Neutrophil (primary cell): ENCODE data around the gene SNHG17.

Experiments
- H3K27ac ChIP-seq: fragments of 200-600 bp; sonication (generic); 2 replicates; pipeline ENCODE4 v1.5.1; 2016; ENCODE audit warnings: mild to moderate bottlenecking, moderate library complexity
- H3K27me3 ChIP-seq: fragments of 200-600 bp; sonication (generic); 2 replicates; pipeline ENCODE4 v1.6.0; 2016; ENCODE audit warnings: mild to moderate bottlenecking
- H3K36me3 ChIP-seq: fragments of 200-600 bp; sonication (generic); 2 replicates; pipeline ENCODE4 v1.5.1; 2017
- H3K4me1 ChIP-seq, 2 experiments: fragments of 200-600 bp in 1 of 2; sonication (generic) in 1 of 2; 1 replicate in 1 of 2; 2 replicates in 1 of 2; pipeline versions ENCODE4 v1.5.1 to v1.6.1; 2013 to 2016; ENCODE audit warnings: low read depth in 1 of 2, low read length in 1 of 2, mild to moderate bottlenecking in 1 of 2, moderate library complexity in 1 of 2; ENCODE audit not compliant: control insufficient read depth in 1 of 2, insufficient read depth in 1 of 2
- H3K4me3 ChIP-seq, 2 experiments: fragments of 200-600 bp in 1 of 2; sonication (generic) in 1 of 2; 1 replicate in 1 of 2; 2 replicates in 1 of 2; pipeline ENCODE4 v1.5.1; 2013 to 2016; ENCODE audit warnings: low read depth in 1 of 2, low read length in 1 of 2, mild to moderate bottlenecking in 1 of 2, moderate library complexity in 1 of 2
- H3K9me3 ChIP-seq: fragments of 200-600 bp; sonication (generic); 2 replicates; pipeline ENCODE4 v1.5.1; 2016
- CTCF ChIP-seq: fragments of 200-600 bp; sonication (generic); IDR thresholded peaks from 2 replicates; pipeline ENCODE4 v1.5.1; 2016; ENCODE audit warnings: antibody characterized with exemption

Gene SNHG17

GRCh38 chr20:38450412-38450975 is 15.4 kb upstream of the SNHG17 start:
- H3K27ac ChIP-seq = no peak overlapping the region
- H3K4me1 ChIP-seq = peaks cover 6 to 10% of the 10 kb centered on the region in 2 experiments

GRCh38 chr20:38449046-38449445 is 13.9 kb upstream of the SNHG17 start:
- Histone ChIP-seq H3K4me1 (peaks cover 6 to 10% of the 10 kb centered on the region in 2 experiments), H3K27me3 (no peaks in the 10 kb centered on the region), H3K36me3 (peaks cover 6% of the 10 kb centered on the region), H3K27ac (no peak overlapping the region), H3K4me3 (no peak overlapping the region), H3K9me3 (no peaks in the 10 kb centered on the region)
- TF ChIP-seq CTCF = no peak

More at GRCh38 chr20:38450412-38450975, 15.4 kb upstream of the SNHG17 start:
- Histone ChIP-seq H3K36me3 (peaks cover 6% of the 10 kb centered on the region), H3K27me3 (no peaks in the 10 kb centered on the region), H3K4me3 (no peak overlapping the region), H3K9me3 (no peaks in the 10 kb centered on the region)
- TF ChIP-seq CTCF = no peak

- Histone ChIP-seq H3K27ac (no peak overlapping the region), H3K4me3 (no peak overlapping the region)
- no peak for TF ChIP-seq CTCF
Observed at GRCh38 chr20:38447931-38448675, 13.0 kb upstream of the SNHG17 start.

GRCh38 chr20:38447251-38447661 is 12.1 kb upstream of the SNHG17 start:
- H3K27me3 ChIP-seq = peaks cover 10% of the 10 kb centered on the region
- peak overlapping the region; percentile 74 to 89 for H3K4me3 ChIP-seq
- H3K27ac ChIP-seq = no peak overlapping the region
- no peak for TF ChIP-seq CTCF
- H3K9me3 ChIP-seq = no peaks in the 10 kb centered on the region
- H3K4me1 ChIP-seq = peaks cover 6 to 10% of the 10 kb centered on the region in 2 experiments
- H3K36me3 ChIP-seq = peaks cover 6% of the 10 kb centered on the region

More at GRCh38 chr20:38447931-38448675, 13.0 kb upstream of the SNHG17 start:
- peaks cover 6 to 10% of the 10 kb centered on the region in 2 experiments for H3K4me1 ChIP-seq
- peaks cover 6% of the 10 kb centered on the region for H3K36me3 ChIP-seq
- H3K27me3 ChIP-seq = peaks cover 2% of the 10 kb centered on the region
- H3K9me3 ChIP-seq = no peaks in the 10 kb centered on the region

- Histone ChIP-seq H3K27me3 (peaks cover 16% of the 10 kb centered on the region), H3K9me3 (no peaks in the 10 kb centered on the region), H3K36me3 (peaks cover 6% of the 10 kb centered on the region), H3K4me3 (peak overlapping the region; percentile 74 to 89), H3K4me1 (peaks cover 6 to 10% of the 10 kb centered on the region in 2 experiments), H3K27ac (peak overlapping the region; percentile 47)
- TF ChIP-seq CTCF = peak; percentile 84
Observed at GRCh38 chr20:38446441-38447209, 11.5 kb upstream of the SNHG17 start.
